Naive thymus-derived CD4-positive, alpha-beta T cell (primary cell): ENCODE measurements around the gene CNTN5. TPM values are rescaled to one million over a fixed set of nuclear protein-coding genes. Genes with fewer than 3 reads are reported as not detected.

Source experiments
- ATAC-seq: fragments of 150-1000 bp; cut with Tn5 transposase; 2 replicates; pipeline ENCODE4 v1.10.0; 2021; ENCODE audit warnings: mild to moderate bottlenecking, moderate library complexity
- CTCF ChIA-PET: fragments of 350-600 bp; sonication (Branson Sonifier 250); formaldehyde crosslinking; loops from one replicate; lab custom pipeline; 2021; ENCODE audit warnings: antibody characterized with exemption; lab: Charles Lee
- POLR2A ChIA-PET: fragments of 350-600 bp; sonication (Branson Sonifier 250); formaldehyde crosslinking; loops from one replicate; lab custom pipeline; 2021; ENCODE audit warnings: antibody characterized with exemption, inconsistent platforms; lab: Charles Lee
- DNase-seq, 9 donors: peaks; one replicate each; pipeline versions ENCODE4 v3.0.0 to v3.0.0-alpha.2; 2020 to 2022; ENCODE audit warnings: mixed read lengths in 1 of 9
- H3K27ac ChIP-seq: one replicate; pipeline ENCODE4 v1.7.0; 2013; ENCODE audit warnings: mild to moderate bottlenecking, low read depth, low read length, moderate library complexity
- H3K27me3 ChIP-seq, 2 donors: one replicate each; pipeline ENCODE4 v1.7.0; 2013; ENCODE audit warnings: low read length in 2 of 2, mild to moderate bottlenecking in 2 of 2, moderate library complexity in 2 of 2; ENCODE audit not compliant: control insufficient read depth in 2 of 2, insufficient read depth in 2 of 2
- H3K36me3 ChIP-seq, 3 experiments: 1 replicate in 2 of 3; 2 replicates in 1 of 3; pipeline ENCODE4 v1.7.0; 2013; ENCODE audit warnings: low read length in 3 of 3, mild to moderate bottlenecking in 3 of 3, moderate library complexity in 1 of 3; ENCODE audit not compliant: insufficient read depth in 3 of 3, control insufficient read depth in 2 of 3
- H3K4me1 ChIP-seq, 2 donors: one replicate each; pipeline ENCODE4 v1.7.0; 2013; ENCODE audit warnings: low read length in 2 of 2, mild to moderate bottlenecking in 2 of 2, moderate library complexity in 1 of 2; ENCODE audit not compliant: control insufficient read depth in 2 of 2, insufficient read depth in 2 of 2
- H3K4me3 ChIP-seq: 2 replicates; pipeline ENCODE4 v1.7.0; 2013; ENCODE audit warnings: mild to moderate bottlenecking, low read length
- H3K9me3 ChIP-seq, 3 experiments: 1 replicate in 2 of 3; 2 replicates in 1 of 3; pipeline ENCODE4 v1.7.0; 2013; ENCODE audit warnings: low read length in 3 of 3; ENCODE audit not compliant: control insufficient read depth in 2 of 3
- H3K27ac Mint-ChIP-seq, 9 donors: one replicate each; pipeline ENCODE4 v1.8.0; 2020 to 2022; ENCODE audit warnings: mixed read lengths in 9 of 9, mild to moderate bottlenecking in 8 of 9, moderate library complexity in 5 of 9, inconsistent platforms in 2 of 9
- H3K27me3 Mint-ChIP-seq, 5 donors: one replicate each; pipeline ENCODE4 v1.8.0; 2021 to 2022; ENCODE audit warnings: mixed read lengths in 5 of 5, mild to moderate bottlenecking in 1 of 5
- H3K36me3 Mint-ChIP-seq, 5 donors: one replicate each; pipeline ENCODE4 v1.8.0; 2020 to 2022; ENCODE audit warnings: mixed read lengths in 5 of 5, mild to moderate bottlenecking in 3 of 5, inconsistent platforms in 1 of 5
- H3K4me1 Mint-ChIP-seq, 7 donors: one replicate each; pipeline ENCODE4 v1.8.0; 2020 to 2022; ENCODE audit warnings: mixed read lengths in 7 of 7, mild to moderate bottlenecking in 3 of 7, inconsistent platforms in 1 of 7
- H3K4me3 Mint-ChIP-seq, 10 donors: one replicate each; pipeline ENCODE4 v1.8.0; 2020 to 2022; ENCODE audit warnings: mild to moderate bottlenecking in 10 of 10, mixed read lengths in 10 of 10, moderate library complexity in 6 of 10, inconsistent platforms in 2 of 10
- H3K9me3 Mint-ChIP-seq, 11 donors: one replicate each; pipeline ENCODE4 v1.8.0; 2020 to 2022; ENCODE audit warnings: mixed read lengths in 11 of 11, mild to moderate bottlenecking in 4 of 11, inconsistent platforms in 1 of 11, moderate library complexity in 1 of 11
- intact Hi-C, 2 donors: fragments of 100-400 bp; cut with micrococcal nuclease; formaldehyde crosslinking; loops; one replicate each; pipeline ENCODE4 v1.15.1; 2023
- polyA plus RNA-seq, 2 donors: library from polyadenylated mRNA; unstranded; fragments of 300-500 nt; fragmentation: Illumina TruSeq; gene quantifications; one replicate each; pipeline ENCODE4 v1.2.3, GENCODE V29; 2021
- total RNA-seq, 6 experiments: library from RNA in 5 of 6; stranded (reverse) in 5 of 6; gene quantifications; 1 replicate in 5 of 6; 2 replicates in 1 of 6; pipeline ENCODE4 v1.2.3 and lab custom pipeline; 2021 to 2026

Gene CNTN5
- total and polyA plus RNA-seq, 7 experiments from 2014 or later, result not detected

DNA sequence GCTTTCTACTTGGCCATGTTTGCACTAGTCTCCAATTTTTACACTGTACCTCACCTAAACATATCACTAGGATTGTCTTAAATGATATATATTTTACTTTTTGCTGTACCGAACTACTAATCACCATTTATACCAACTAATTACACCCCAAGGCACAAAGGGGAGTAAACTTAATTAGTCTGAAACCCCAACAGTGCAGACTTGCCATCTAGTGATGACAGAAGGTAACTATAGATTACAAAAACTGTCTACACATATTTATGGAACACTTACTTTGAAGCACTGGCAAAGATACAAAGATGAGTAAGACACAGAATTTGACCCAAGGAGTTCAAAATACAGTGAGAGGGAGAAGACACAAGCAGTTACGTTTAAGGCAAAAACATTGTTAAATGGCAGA, 139.7 kb downstream of the CNTN5 start:
- Mint-ChIP-seq H3K27ac (no peak overlapping the region), H3K27me3 (no peaks in the 10 kb centered on the region), H3K9me3 (peaks cover 0 to 4% (median 0%) of the 10 kb centered on the region in 11 donors), H3K36me3 (no peaks in the 10 kb centered on the region), H3K4me3 (no peak overlapping the region), H3K4me1 (no peaks in the 10 kb centered on the region)
- DNase-seq (no peak), ATAC-seq (no peak)
- ChIA-PET POLR2A (no interaction called here), CTCF (no interaction called here)
- no peaks in the 10 kb centered on the region for H3K4me1 ChIP-seq
- no peaks in the 10 kb centered on the region for H3K27me3 ChIP-seq
- H3K27ac ChIP-seq, result no peak overlapping the region
- H3K36me3 ChIP-seq, result no peaks in the 10 kb centered on the region
- intact Hi-C loops, result no loop called here
- no peak overlapping the region for H3K4me3 ChIP-seq
- no peaks in the 10 kb centered on the region for H3K9me3 ChIP-seq

DNA sequence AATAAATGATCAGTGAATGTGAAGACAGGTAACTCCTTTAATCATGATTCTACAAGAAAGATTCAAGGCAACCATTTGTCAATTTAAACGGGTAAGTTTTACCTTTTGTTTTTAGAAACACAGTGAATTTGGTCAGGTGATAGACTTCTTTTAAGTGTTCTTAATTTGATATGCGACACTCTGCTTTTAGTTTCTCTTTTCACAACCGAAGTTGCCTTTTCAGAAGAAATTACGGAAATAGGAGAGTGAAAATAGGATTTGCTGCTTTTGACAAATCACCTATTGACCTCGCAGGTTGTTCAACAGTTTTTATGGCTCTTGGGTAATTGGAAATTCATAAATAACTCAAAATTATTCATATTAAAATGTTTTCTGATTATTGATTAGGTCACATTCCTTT, 142.1 kb downstream of the CNTN5 start:
- ATAC-seq (no peak), DNase-seq (no peak)
- intact Hi-C loops, result no loop called here
- no peaks in the 10 kb centered on the region for H3K27me3 ChIP-seq
- H3K9me3 ChIP-seq, result no peaks in the 10 kb centered on the region
- no peak overlapping the region for H3K4me3 Mint-ChIP-seq
- no peak overlapping the region for H3K4me3 ChIP-seq
- no peaks in the 10 kb centered on the region for H3K4me1 Mint-ChIP-seq
- H3K36me3 ChIP-seq, result no peaks in the 10 kb centered on the region
- no peak overlapping the region for H3K27ac ChIP-seq
- ChIA-PET CTCF (no interaction called here), POLR2A (no interaction called here)
- H3K27ac Mint-ChIP-seq, result no peak overlapping the region
- H3K36me3 Mint-ChIP-seq, result no peaks in the 10 kb centered on the region
- no peaks in the 10 kb centered on the region for H3K4me1 ChIP-seq
- H3K9me3 Mint-ChIP-seq, result peaks cover 0 to 5% (median 0%) of the 10 kb centered on the region in 11 donors
- H3K27me3 Mint-ChIP-seq, result no peaks in the 10 kb centered on the region

DNA sequence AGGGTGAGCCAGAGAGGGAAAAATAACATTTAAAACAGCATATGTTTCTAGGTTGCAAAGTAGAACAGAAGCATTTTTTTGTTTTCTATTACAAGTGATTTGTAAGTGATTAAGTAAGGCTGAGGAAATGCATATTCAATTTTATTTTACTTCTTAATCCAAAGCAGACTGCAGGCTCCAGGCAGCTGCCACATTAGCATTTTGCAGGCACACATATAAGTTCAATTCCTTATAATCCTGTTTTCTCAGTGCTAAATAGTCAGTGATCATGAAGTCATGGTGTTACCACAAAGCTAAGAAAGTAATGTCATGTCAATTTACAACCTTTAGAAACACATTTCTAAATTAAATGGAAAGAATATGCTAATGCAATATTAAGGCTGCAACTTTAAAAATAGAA, 149.8 kb downstream of the CNTN5 start:
- POLR2A ChIA-PET, result no interaction called here
- Mint-ChIP-seq H3K27ac (no peak overlapping the region), H3K4me1 (no peaks in the 10 kb centered on the region), H3K9me3 (peaks cover 0 to 12% (median 2%) of the 10 kb centered on the region in 11 donors), H3K36me3 (no peaks in the 10 kb centered on the region), H3K27me3 (no peaks in the 10 kb centered on the region), H3K4me3 (no peak overlapping the region)
- ATAC-seq (no peak), DNase-seq (no peak)
- CTCF ChIA-PET, result no interaction called here
- Histone ChIP-seq H3K27me3 (no peaks in the 10 kb centered on the region), H3K36me3 (no peaks in the 10 kb centered on the region), H3K4me1 (no peaks in the 10 kb centered on the region), H3K9me3 (no peaks in the 10 kb centered on the region), H3K27ac (no peak overlapping the region), H3K4me3 (no peak overlapping the region)
- intact Hi-C loops, result no loop called here

DNA sequence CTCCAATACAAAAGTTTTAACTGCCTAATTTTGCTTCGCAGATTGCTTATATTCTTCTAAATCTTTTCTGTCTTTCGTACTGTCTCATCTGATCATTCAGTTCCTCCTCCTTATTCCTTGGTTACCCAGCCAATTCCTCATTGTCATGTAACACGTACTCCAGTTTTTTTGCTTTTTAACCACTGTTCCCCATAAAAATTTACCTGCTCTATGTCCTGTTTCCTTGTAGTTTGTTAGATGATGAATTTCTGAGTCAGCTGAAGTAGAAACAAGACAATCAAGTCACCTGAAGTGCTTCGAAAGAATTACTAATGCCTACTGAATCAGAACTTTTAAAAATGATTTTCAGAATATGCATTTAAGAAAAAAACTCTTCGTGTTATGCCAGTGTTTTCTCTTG, 150.6 kb downstream of the CNTN5 start:
- no peak for ATAC-seq
- no peak for DNase-seq
- Mint-ChIP-seq H3K4me1 (no peaks in the 10 kb centered on the region), H3K36me3 (no peaks in the 10 kb centered on the region), H3K27ac (no peak overlapping the region), H3K27me3 (no peaks in the 10 kb centered on the region), H3K4me3 (no peak overlapping the region), H3K9me3 (peaks cover 0 to 15% (median 2%) of the 10 kb centered on the region in 11 donors)
- CTCF ChIA-PET, result no interaction called here
- Histone ChIP-seq H3K27ac (no peak overlapping the region), H3K4me3 (no peak overlapping the region), H3K9me3 (no peaks in the 10 kb centered on the region), H3K27me3 (no peaks in the 10 kb centered on the region), H3K36me3 (no peaks in the 10 kb centered on the region), H3K4me1 (no peaks in the 10 kb centered on the region)
- intact Hi-C loops, result no loop called here
- POLR2A ChIA-PET, result no interaction called here

DNA sequence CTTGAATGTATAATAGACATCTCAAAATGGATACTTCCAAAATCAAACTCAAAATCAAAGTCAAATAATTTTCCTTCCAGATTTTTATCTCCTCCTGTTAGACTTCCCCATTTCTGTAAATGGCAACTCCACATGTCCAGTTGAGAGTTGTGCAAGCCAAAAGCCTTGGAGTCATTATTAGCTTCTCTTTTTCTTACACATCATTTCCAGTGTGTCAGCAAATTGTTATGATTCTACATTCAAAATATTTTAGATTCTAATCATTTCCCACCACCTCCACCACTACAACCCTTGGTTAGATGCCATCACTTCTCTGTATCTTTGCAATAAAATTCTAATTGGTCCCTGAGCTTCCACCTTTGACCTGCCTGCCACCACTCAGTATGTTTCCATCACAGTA, 155.7 kb downstream of the CNTN5 start:
- no peak for ATAC-seq
- CTCF ChIA-PET, result no interaction called here
- no peaks in the 10 kb centered on the region for H3K9me3 ChIP-seq

DNA sequence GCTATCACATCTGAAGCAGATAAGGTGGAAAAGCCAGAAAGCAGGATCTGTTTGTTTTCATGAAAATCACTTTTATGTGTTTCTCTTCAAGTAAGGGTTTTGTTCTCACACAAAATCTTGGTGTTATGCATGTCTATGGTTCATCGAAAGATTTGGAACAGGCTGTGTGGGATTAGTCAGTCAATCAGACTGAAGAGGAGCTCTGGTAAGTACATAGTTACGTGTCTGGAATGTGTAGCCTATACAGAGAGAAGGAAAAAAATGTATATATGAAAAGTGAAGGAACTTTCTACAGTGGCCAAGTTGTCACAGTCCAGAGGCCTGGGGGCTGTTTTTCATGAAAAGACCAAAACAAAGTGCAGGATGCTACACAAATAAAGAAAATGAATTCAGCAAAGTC, 156.7 kb downstream of the CNTN5 start:
- Mint-ChIP-seq H3K36me3 (peaks cover 0 to 8% (median 0%) of the 10 kb centered on the region in 5 donors), H3K4me1 (no peaks in the 10 kb centered on the region), H3K9me3 (peaks cover 0 to 35% (median 10%) of the 10 kb centered on the region in 11 donors), H3K4me3 (no peak overlapping the region), H3K27me3 (no peaks in the 10 kb centered on the region), H3K27ac (no peak overlapping the region)
- POLR2A ChIA-PET, result no interaction called here
- no peak overlapping the region for H3K27ac ChIP-seq
- H3K9me3 ChIP-seq, result no peaks in the 10 kb centered on the region
- no peak overlapping the region for H3K4me3 ChIP-seq
- no peaks in the 10 kb centered on the region for H3K4me1 ChIP-seq
- no peak for DNase-seq
- no peaks in the 10 kb centered on the region for H3K36me3 ChIP-seq
- CTCF ChIA-PET, result no interaction called here
- ATAC-seq, result no peak
- no peaks in the 10 kb centered on the region for H3K27me3 ChIP-seq
- intact Hi-C loops, result no loop called here

More for the DNA sequence above, 155.7 kb downstream of the CNTN5 start:
- H3K9me3 Mint-ChIP-seq, result peaks cover 0 to 31% (median 11%) of the 10 kb centered on the region in 11 donors
- H3K4me1 Mint-ChIP-seq, result no peaks in the 10 kb centered on the region
- POLR2A ChIA-PET, result no interaction called here
- H3K36me3 ChIP-seq, result no peaks in the 10 kb centered on the region
- no peaks in the 10 kb centered on the region for H3K27me3 Mint-ChIP-seq
- no peak for DNase-seq
- H3K4me1 ChIP-seq, result no peaks in the 10 kb centered on the region
- H3K4me3 ChIP-seq, result no peak overlapping the region
- H3K27me3 ChIP-seq, result no peaks in the 10 kb centered on the region
- H3K27ac ChIP-seq, result no peak overlapping the region
- H3K4me3 Mint-ChIP-seq, result no peak overlapping the region
- H3K36me3 Mint-ChIP-seq, result peaks cover 0 to 8% (median 0%) of the 10 kb centered on the region in 5 donors
- H3K27ac Mint-ChIP-seq, result no peak overlapping the region
- intact Hi-C loops, result no loop called here

DNA sequence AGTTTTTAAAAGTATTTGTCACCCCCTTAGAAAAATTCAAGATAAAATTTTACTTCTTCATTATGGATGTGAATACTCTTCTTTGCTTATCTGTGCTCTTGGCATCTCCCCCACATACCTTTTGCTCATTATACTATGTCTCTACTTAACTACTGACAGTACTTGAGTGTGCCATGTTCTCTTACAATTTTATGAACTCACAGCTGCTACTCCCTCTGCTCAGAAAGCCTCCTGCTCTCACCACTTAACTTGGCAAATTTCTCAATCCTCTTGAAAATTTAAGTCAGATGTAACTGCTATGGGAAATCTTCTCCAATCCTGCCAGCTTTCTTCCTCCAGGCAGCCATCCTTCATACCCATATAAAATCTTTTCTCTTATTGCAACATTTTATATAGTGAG, 163.4 kb downstream of the CNTN5 start:
- CTCF ChIA-PET, result no interaction called here
- POLR2A ChIA-PET, result no interaction called here
- DNase-seq, result no peak
- H3K4me3 ChIP-seq, result no peak overlapping the region
- ATAC-seq, result no peak
- H3K27me3 ChIP-seq, result no peaks in the 10 kb centered on the region
- Mint-ChIP-seq H3K4me1 (no peaks in the 10 kb centered on the region), H3K9me3 (peaks cover 0 to 34% (median 4%) of the 10 kb centered on the region in 11 donors), H3K27ac (no peak overlapping the region), H3K4me3 (no peak overlapping the region), H3K36me3 (no peaks in the 10 kb centered on the region), H3K27me3 (no peaks in the 10 kb centered on the region)
- H3K27ac ChIP-seq, result no peak overlapping the region
- intact Hi-C loops, result no loop called here
- H3K36me3 ChIP-seq, result no peaks in the 10 kb centered on the region
- peaks cover 0 to 4% (median 0%) of the 10 kb centered on the region in 3 experiments for H3K9me3 ChIP-seq
- H3K4me1 ChIP-seq, result no peaks in the 10 kb centered on the region
